B cell (primary cell): ENCODE measurements around the gene MUC6. TPM values are rescaled to one million over a fixed set of nuclear protein-coding genes. Genes with fewer than 3 reads are reported as not detected.

Source experiments
- ATAC-seq: fragments of 200-7000 bp; cut with Tn5 transposase; one replicate; pipeline ENCODE4 v1.10.0; 2021; ENCODE audit warnings: low read depth, mild to moderate bottlenecking, moderate number of reproducible peaks, moderate library complexity
- CTCF ChIA-PET: fragments of 350-600 bp; sonication (Branson Sonifier 250); formaldehyde crosslinking; loops from one replicate; lab custom pipeline; 2021; ENCODE audit warnings: antibody characterized with exemption, inconsistent platforms; lab: Charles Lee
- POLR2A ChIA-PET: fragments of 350-600 bp; sonication (Branson Sonifier 250); formaldehyde crosslinking; loops from one replicate; lab custom pipeline; 2021; ENCODE audit warnings: antibody characterized with exemption; lab: Charles Lee
- DNase-seq: peaks from one replicate; pipeline ENCODE4 v3.0.0; 2013
- H2AFZ ChIP-seq: 2 replicates; pipeline ENCODE4 v1.6.1; 2012; ENCODE audit warnings: mild to moderate bottlenecking, low read depth, low read length; ENCODE audit not compliant: insufficient read depth, poor library complexity, severe bottlenecking
- H3K27ac ChIP-seq, 2 donors: 1 replicate in 1 of 2; 2 replicates in 1 of 2; pipeline ENCODE4 v1.5.1; 2012 to 2013; ENCODE audit warnings: low read length in 2 of 2, mild to moderate bottlenecking in 2 of 2, moderate library complexity in 1 of 2
- H3K27me3 ChIP-seq, 4 experiments: fragments of 200-600 bp in 1 of 4; sonication (generic) in 1 of 4; replicated peaks in 1 of 4; 1 replicate in 2 of 4; 2 replicates in 2 of 4; pipeline versions ENCODE4 v1.6.1 to v1.7.0; 2013 to 2016; ENCODE audit warnings: low read length in 3 of 4, mild to moderate bottlenecking in 2 of 4, mixed read lengths in 1 of 4, moderate library complexity in 1 of 4; ENCODE audit not compliant: insufficient read depth in 4 of 4, control insufficient read depth in 3 of 4; ENCODE audit errors: control extremely low read depth in 1 of 4
- H3K36me3 ChIP-seq, 2 experiments: replicated peaks in 1 of 2; 1 replicate in 1 of 2; 2 replicates in 1 of 2; pipeline versions ENCODE4 v1.6.1 to v1.7.1; 2013; ENCODE audit warnings: low read length in 1 of 2; ENCODE audit not compliant: insufficient read depth in 2 of 2, control insufficient read depth in 1 of 2; ENCODE audit errors: control extremely low read depth in 1 of 2, extremely low read depth in 1 of 2
- H3K4me1 ChIP-seq, 2 donors: fragments of 200-600 bp in 1 of 2; sonication (generic) in 1 of 2; 1 replicate in 1 of 2; 2 replicates in 1 of 2; pipeline versions ENCODE4 v1.5.1 to v1.6.1; 2013 to 2017; ENCODE audit warnings: low read length in 2 of 2; ENCODE audit not compliant: control insufficient read depth in 2 of 2, insufficient read depth in 2 of 2
- H3K4me2 ChIP-seq: replicated peaks from 2 replicates; pipeline ENCODE3; 2012; ENCODE audit warnings: mild to moderate bottlenecking, low read depth, low read length; ENCODE audit not compliant: poor library complexity, severe bottlenecking
- H3K4me3 ChIP-seq, 5 experiments: fragments of 200-600 bp in 1 of 5; sonication (generic) in 1 of 5; 1 replicate in 3 of 5; 2 replicates in 2 of 5; pipeline versions ENCODE4 v1.5.1 to v1.7.0; 2011 to 2016; ENCODE audit warnings: low read length in 4 of 5, mild to moderate bottlenecking in 4 of 5, low read depth in 2 of 5, control low read depth in 1 of 5, moderate library complexity in 1 of 5; ENCODE audit not compliant: insufficient read depth in 1 of 5; ENCODE audit errors: control extremely low read depth in 1 of 5, extremely low read depth in 1 of 5
- H3K79me2 ChIP-seq: fragments of 200-600 bp; sonication (generic); one replicate; pipeline ENCODE4 v1.6.0; 2016; ENCODE audit warnings: low read length; ENCODE audit not compliant: control insufficient read depth, insufficient read depth
- H3K9ac ChIP-seq: fragments of 200-600 bp; sonication (generic); 2 replicates; pipeline ENCODE4 v1.6.1; 2017; ENCODE audit warnings: mild to moderate bottlenecking, low read length, moderate library complexity
- H3K9me3 ChIP-seq, 3 donors: one replicate each; pipeline versions ENCODE4 v1.6.1 to v1.7.1; 2013; ENCODE audit warnings: low read length in 2 of 3; ENCODE audit not compliant: control insufficient read depth in 2 of 3, insufficient read depth in 1 of 3; ENCODE audit errors: control extremely low read depth in 1 of 3
- H4K20me1 ChIP-seq: 2 replicates; pipeline ENCODE4 v1.6.0; 2012; ENCODE audit warnings: mild to moderate bottlenecking, low read length; ENCODE audit not compliant: insufficient read depth, control insufficient read depth, poor library complexity, severe bottlenecking
- H3K27ac Mint-ChIP-seq: one replicate; pipeline ENCODE4 v1.8.0; 2021; ENCODE audit warnings: mixed read lengths
- H3K27me3 Mint-ChIP-seq: one replicate; pipeline ENCODE4 v1.8.0; 2021; ENCODE audit warnings: mixed read lengths
- H3K4me1 Mint-ChIP-seq: one replicate; pipeline ENCODE4 v1.8.0; 2021; ENCODE audit warnings: mixed read lengths
- H3K4me3 Mint-ChIP-seq: one replicate; pipeline ENCODE4 v1.8.0; 2021; ENCODE audit warnings: mixed read lengths
- H3K9me3 Mint-ChIP-seq: one replicate; pipeline ENCODE4 v1.8.0; 2022; ENCODE audit warnings: mixed read lengths; ENCODE audit not compliant: insufficient read depth
- EZH2 ChIP-seq: IDR thresholded peaks from 2 replicates; pipeline ENCODE4 v1.6.1; 2012; ENCODE audit warnings: borderline replicate concordance, low read depth, mild to moderate bottlenecking, moderate library complexity, low read length; ENCODE audit not compliant: insufficient read depth, poor library complexity, severe bottlenecking
- WGBS: methylation state at CpG from one replicate; pipeline ENCODE4 v1.1.5; 2013; ENCODE audit warnings: missing lambda C conversion rate; ENCODE audit not compliant: insufficient coverage; 5-methylcytosine and 5-hydroxymethylcytosine counted together
- intact Hi-C: fragments of 100-400 bp; cut with micrococcal nuclease; formaldehyde crosslinking; loops from one replicate; pipeline ENCODE4 v1.10.0; 2022
- polyA plus RNA-seq: library from polyadenylated mRNA; depleted of rRNA; stranded (reverse); fragments of >200 nt; gene quantifications from 2 replicates; pipeline ENCODE4 v1.2.3, GENCODE V29; 2012
- total RNA-seq, 2 donors: library from RNA; stranded (reverse); fragments of 120-200 nt in 1 of 2; gene quantifications; 1 replicate in 1 of 2; 2 replicates in 1 of 2; pipeline versions ENCODE4 v1.2.3 to v1.2.4, GENCODE V29; 2013 to 2022
- TF ChIP-seq, protein P1 (sequence below): fragments of 200-600 bp; IDR thresholded peaks from one replicate; pipeline ENCODE4 v1.8.0; 2022; ENCODE audit warnings: antibody characterized with exemption, mild to moderate bottlenecking

Gene MUC6
- total and polyA plus RNA-seq, 2 donors (not counting 1 experiment from before 2014, with no cell fraction given): not detected

DNA sequence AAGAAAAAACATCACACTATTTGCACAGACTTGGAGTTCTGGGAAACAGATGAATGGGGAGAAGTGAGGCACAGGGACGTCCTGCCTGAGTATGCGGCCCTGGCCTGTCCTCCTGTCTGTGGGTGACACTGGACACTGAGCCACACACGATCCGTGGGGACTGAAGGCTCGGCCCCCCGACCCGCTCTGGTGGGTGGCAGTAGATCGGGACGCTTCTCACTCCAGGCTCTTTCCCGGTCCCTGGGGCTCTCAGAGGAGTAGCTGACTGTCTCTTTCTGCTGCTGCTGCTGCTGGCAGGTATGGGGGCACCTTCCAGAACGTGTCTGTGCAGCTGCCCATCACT is 27.7 kb downstream of the MUC6 start:
- POLR2A ChIA-PET: no interaction called here
- 96% methylated on average over 10 of the region's 11 CpGs for WGBS
- H3K4me1 ChIP-seq: no peaks in the 10 kb centered on the region

DNA sequence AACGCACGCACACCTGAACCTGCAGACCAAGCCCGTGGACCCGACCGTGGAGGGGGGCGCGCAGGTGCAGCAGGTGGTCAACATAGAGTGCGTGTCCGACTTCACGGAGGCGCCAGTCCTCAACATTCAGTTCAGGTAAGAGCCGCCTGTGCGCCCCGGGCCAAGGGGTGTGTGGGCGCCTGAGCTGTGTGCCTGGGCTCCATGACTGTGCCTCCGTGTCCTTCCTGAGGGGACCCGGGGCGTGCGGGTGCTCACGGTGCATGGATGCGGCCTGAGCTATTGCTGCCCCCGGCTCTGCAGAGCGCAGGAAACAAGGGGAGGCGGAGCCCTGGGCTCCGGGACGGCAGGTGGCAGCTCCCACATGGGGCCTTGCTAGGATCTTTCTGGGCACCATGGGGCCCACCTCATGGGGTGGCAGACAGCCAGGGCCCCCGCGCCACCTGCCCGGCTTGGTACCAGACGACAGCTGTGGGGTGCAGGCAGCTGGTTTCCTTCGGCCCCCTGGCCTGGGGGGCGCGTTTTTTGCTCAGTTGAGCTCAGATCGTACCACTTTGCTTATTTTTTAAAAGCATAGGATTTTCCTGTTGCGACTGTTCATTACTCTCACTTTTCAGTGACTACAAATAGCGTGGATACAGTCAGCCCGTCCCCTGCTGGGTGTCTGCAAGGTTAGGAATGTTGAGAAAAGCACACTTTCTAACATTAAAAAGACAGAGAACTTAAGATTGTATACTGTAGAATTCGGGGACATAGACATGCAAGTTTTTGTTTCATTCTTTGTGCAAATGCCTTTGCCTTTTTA is 28.3 kb downstream of the MUC6 start:
- H3K36me3 ChIP-seq: peaks cover 0 to 56% of the 10 kb centered on the region in 2 experiments
- TF ChIP-seq, protein P1, sequence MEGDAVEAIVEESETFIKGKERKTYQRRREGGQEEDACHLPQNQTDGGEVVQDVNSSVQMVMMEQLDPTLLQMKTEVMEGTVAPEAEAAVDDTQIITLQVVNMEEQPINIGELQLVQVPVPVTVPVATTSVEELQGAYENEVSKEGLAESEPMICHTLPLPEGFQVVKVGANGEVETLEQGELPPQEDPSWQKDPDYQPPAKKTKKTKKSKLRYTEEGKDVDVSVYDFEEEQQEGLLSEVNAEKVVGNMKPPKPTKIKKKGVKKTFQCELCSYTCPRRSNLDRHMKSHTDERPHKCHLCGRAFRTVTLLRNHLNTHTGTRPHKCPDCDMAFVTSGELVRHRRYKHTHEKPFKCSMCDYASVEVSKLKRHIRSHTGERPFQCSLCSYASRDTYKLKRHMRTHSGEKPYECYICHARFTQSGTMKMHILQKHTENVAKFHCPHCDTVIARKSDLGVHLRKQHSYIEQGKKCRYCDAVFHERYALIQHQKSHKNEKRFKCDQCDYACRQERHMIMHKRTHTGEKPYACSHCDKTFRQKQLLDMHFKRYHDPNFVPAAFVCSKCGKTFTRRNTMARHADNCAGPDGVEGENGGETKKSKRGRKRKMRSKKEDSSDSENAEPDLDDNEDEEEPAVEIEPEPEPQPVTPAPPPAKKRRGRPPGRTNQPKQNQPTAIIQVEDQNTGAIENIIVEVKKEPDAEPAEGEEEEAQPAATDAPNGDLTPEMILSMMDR: no peak
- no peak for TF ChIP-seq EZH2
- no peak for ATAC-seq

More for the DNA sequence above, 27.7 kb downstream of the MUC6 start:
- Histone ChIP-seq H3K79me2 (no peaks in the 10 kb centered on the region), H3K27me3 (no peaks in the 10 kb centered on the region), H3K4me2 (no peak overlapping the region), H3K9me3 (no peaks in the 10 kb centered on the region), H3K4me3 (no peak overlapping the region), H3K9ac (no peak overlapping the region), H3K27ac (no peak overlapping the region), H4K20me1 (no peaks in the 10 kb centered on the region), H3K36me3 (peaks cover 0 to 50% of the 10 kb centered on the region in 2 experiments), H2AFZ (no peak overlapping the region)
- TF ChIP-seq, protein P1: no peak
- TF ChIP-seq EZH2: no peak
- Mint-ChIP-seq H3K27ac (no peak overlapping the region), H3K27me3 (no peaks in the 10 kb centered on the region), H3K4me3 (no peak overlapping the region), H3K9me3 (no peaks in the 10 kb centered on the region), H3K4me1 (no peaks in the 10 kb centered on the region)
- ATAC-seq (no peak), DNase-seq (no peak)
- intact Hi-C loops: no loop called here
- CTCF ChIA-PET: no interaction called here

More for the DNA sequence above, 28.3 kb downstream of the MUC6 start:
- no peaks in the 10 kb centered on the region for H3K4me1 ChIP-seq
- ChIA-PET CTCF (no interaction called here), POLR2A (no interaction called here)
- no peaks in the 10 kb centered on the region for H3K9me3 Mint-ChIP-seq
- H4K20me1 ChIP-seq: peaks cover 3% of the 10 kb centered on the region
- H3K27ac ChIP-seq: no peak overlapping the region
- H3K27ac Mint-ChIP-seq: no peak overlapping the region
- H3K4me1 Mint-ChIP-seq: no peaks in the 10 kb centered on the region
- no peak for DNase-seq
- no peak overlapping the region for H3K9ac ChIP-seq
- intact Hi-C loops: no loop called here
- WGBS: 97% methylated on average over 34 of the region's 38 CpGs
- peaks cover 2% of the 10 kb centered on the region for H3K79me2 ChIP-seq
- H3K9me3 ChIP-seq: no peaks in the 10 kb centered on the region
- H3K4me2 ChIP-seq: no peak overlapping the region
- no peaks in the 10 kb centered on the region for H3K27me3 Mint-ChIP-seq
- H2AFZ ChIP-seq: no peak overlapping the region
- no peaks in the 10 kb centered on the region for H3K27me3 ChIP-seq
- H3K4me3 ChIP-seq: no peak overlapping the region
- no peak overlapping the region for H3K4me3 Mint-ChIP-seq
